ENCODE results near the gene SPPL3.
"Not testable (repeated sequence)": the region's sequence is repeated elsewhere in the genome, so short reads cannot be mapped to it uniquely, and the experiment has no call there.

SPPL3 gene

GRCh38 chr12:120820884-120821510, 83.2 kb downstream of the SPPL3 start:
- DNase-seq (ENCODE audit: low read depth in 2 of 2), result peak; percentile 28 to 35

GRCh38 chr12:120818416-120818815, 85.7 kb downstream of the SPPL3 start:
- DNase-seq (ENCODE audit: low read depth in 2 of 2), result no peak

- no peak for DNase-seq (ENCODE audit: low read depth in 2 of 2)
Observed at GRCh38 chr12:120817559-120818330, 86.4 kb downstream of the SPPL3 start.

- DNase-seq (ENCODE audit: low read depth in 2 of 2), result no peak
Observed at GRCh38 chr12:120816363-120816762, 87.8 kb downstream of the SPPL3 start.

- no peak for DNase-seq (ENCODE audit: low read depth in 2 of 2)
Observed at GRCh38 chr12:120814903-120815429, 89.2 kb downstream of the SPPL3 start.

- DNase-seq (ENCODE audit: low read depth in 2 of 2), result no peak
Observed at GRCh38 chr12:120814203-120814902, 89.8 kb downstream of the SPPL3 start.

- no peak for DNase-seq (ENCODE audit: low read depth in 2 of 2)
Observed at GRCh38 chr12:120813588-120814153, 90.5 kb downstream of the SPPL3 start.

GRCh38 chr12:120810021-120810420, 94.1 kb downstream of the SPPL3 start:
- DNase-seq (ENCODE audit: low read depth in 2 of 2), result no peak

GRCh38 chr12:120804428-120804827, 99.7 kb downstream of the SPPL3 start:
- no peak for DNase-seq (ENCODE audit: low read depth in 2 of 2)

- no peak for DNase-seq (ENCODE audit: low read depth in 2 of 2)
Observed at GRCh38 chr12:120801146-120801545, 103.0 kb downstream of the SPPL3 start.

- no peak for DNase-seq (ENCODE audit: low read depth in 2 of 2)
Observed at GRCh38 chr12:120800665-120801064, 103.5 kb downstream of the SPPL3 start.

- DNase-seq (ENCODE audit: low read depth in 2 of 2), result no peak
Observed at GRCh38 chr12:120799243-120800045, 104.7 kb downstream of the SPPL3 start.

- no peak for DNase-seq (ENCODE audit: low read depth in 2 of 2)
Observed at GRCh38 chr12:120798696-120799095, 105.5 kb downstream of the SPPL3 start.

GRCh38 chr12:120797677-120798642, 106.2 kb downstream of the SPPL3 start:
- DNase-seq (ENCODE audit: low read depth in 2 of 2), result no peak

GRCh38 chr12:120795441-120796178, 108.5 kb downstream of the SPPL3 start:
- DNase-seq (ENCODE audit: low read depth in 2 of 2), result no peak

GRCh38 chr12:120793357-120793756, 110.8 kb downstream of the SPPL3 start:
- DNase-seq (ENCODE audit: low read depth in 2 of 2), result no peak

- not testable (repeated sequence) for DNase-seq (ENCODE audit: low read depth in 2 of 2)
Observed at GRCh38 chr12:120792456-120792855, 111.7 kb downstream of the SPPL3 start.

- DNase-seq (ENCODE audit: low read depth in 2 of 2), result no peak
Observed at GRCh38 chr12:120791669-120792176, 112.4 kb downstream of the SPPL3 start.

GRCh38 chr12:120790114-120790513, 114.0 kb downstream of the SPPL3 start:
- no peak for DNase-seq (ENCODE audit: low read depth in 2 of 2)

Measured in activated CD4-positive, alpha-beta T cell treated with anti-CD3 and anti-CD28 coated beads for 24 hours (primary cell).